DMS114 treated with DMSO at 0.1 percent for 48 hours (cell line): ENCODE results near the gene MYLIP.
"Not testable (repeated sequence)": the region's sequence is repeated elsewhere in the genome, so short reads cannot be mapped to it uniquely, and the experiment has no call there.

Experiments
- DNase-seq: peaks from one replicate; lab custom pipeline; 2025; ENCODE audit not compliant: unreplicated experiment; lab: John Stamatoyannopoulos, UW

The MYLIP gene

GRCh38 chr6:16168858-16169257 lies 40.0 kb downstream of the MYLIP start:
- peak; percentile 12 for DNase-seq

- no peak for DNase-seq
Observed at GRCh38 chr6:16171400-16171799, 42.5 kb downstream of the MYLIP start.

- DNase-seq = no peak
Observed at GRCh38 chr6:16173167-16173940, 44.5 kb downstream of the MYLIP start.

GRCh38 chr6:16174416-16175078 lies 45.7 kb downstream of the MYLIP start:
- no peak for DNase-seq

GRCh38 chr6:16176600-16176999 lies 47.7 kb downstream of the MYLIP start:
- DNase-seq = not testable (repeated sequence)

- no peak for DNase-seq
Observed at GRCh38 chr6:16177881-16178280, 49.0 kb downstream of the MYLIP start.

GRCh38 chr6:16178351-16178750 lies 49.5 kb downstream of the MYLIP start:
- no peak for DNase-seq

GRCh38 chr6:16179063-16179462 lies 50.2 kb downstream of the MYLIP start:
- DNase-seq = no peak

GRCh38 chr6:16179970-16180431 lies 51.1 kb downstream of the MYLIP start:
- no peak for DNase-seq

- DNase-seq = no peak
Observed at GRCh38 chr6:16180696-16181438, 52.0 kb downstream of the MYLIP start.

- DNase-seq = no peak
Observed at GRCh38 chr6:16181439-16182297, 52.8 kb downstream of the MYLIP start.

GRCh38 chr6:16183187-16183664 lies 54.3 kb downstream of the MYLIP start:
- DNase-seq = peak; percentile 79

GRCh38 chr6:16184129-16184528 lies 55.2 kb downstream of the MYLIP start:
- no peak for DNase-seq

GRCh38 chr6:16184551-16184950 lies 55.7 kb downstream of the MYLIP start:
- no peak for DNase-seq

GRCh38 chr6:16187176-16187575 lies 58.3 kb downstream of the MYLIP start:
- no peak for DNase-seq

GRCh38 chr6:16190214-16190613 lies 61.3 kb downstream of the MYLIP start:
- DNase-seq = no peak

- no peak for DNase-seq
Observed at GRCh38 chr6:16196260-16196983, 67.5 kb downstream of the MYLIP start.

- DNase-seq = no peak
Observed at GRCh38 chr6:16196984-16197546, 68.2 kb downstream of the MYLIP start.
